SJSA1 (cell line): ENCODE measurements around the gene EFHC1. TPM values are rescaled to one million over a fixed set of nuclear protein-coding genes. Genes with fewer than 3 reads are reported as not detected.
A peak's percentile ranks its signal among the peaks of the same experiment; 100 is the strongest.
"Not testable (repeated sequence)": the region's sequence is repeated elsewhere in the genome, so short reads cannot be mapped to it uniquely, and the experiment has no call there.

ENCODE experiments used
- DNase-seq, 2 experiments: peaks; one replicate each; pipeline ENCODE4 v3.0.0-alpha.2; 2015 to 2020; ENCODE audit warnings: low spot score in 2 of 2, low read depth in 1 of 2
- H3K27ac ChIP-seq: fragments of 250-450 bp; sonication (Bioruptor Pico); 2 replicates; pipeline ENCODE4 v1.5.1; 2020; ENCODE audit warnings: mild to moderate bottlenecking, moderate library complexity
- H3K27me3 ChIP-seq: fragments of 250-450 bp; sonication (Bioruptor Pico); replicated peaks from 2 replicates; pipeline ENCODE4 v1.5.1; 2020; ENCODE audit warnings: mild to moderate bottlenecking, moderate library complexity
- H3K36me3 ChIP-seq: fragments of 250-450 bp; sonication (Bioruptor Pico); 2 replicates; pipeline ENCODE4 v1.5.1; 2020; ENCODE audit warnings: mild to moderate bottlenecking
- H3K4me1 ChIP-seq: fragments of 250-450 bp; sonication (Bioruptor Pico); replicated peaks from 2 replicates; pipeline ENCODE4 v1.6.1; 2021; ENCODE audit warnings: mild to moderate bottlenecking
- H3K4me3 ChIP-seq: fragments of 250-450 bp; sonication (Bioruptor Pico); 2 replicates; pipeline ENCODE4 v1.5.1; 2020; ENCODE audit warnings: mild to moderate bottlenecking
- H3K9me3 ChIP-seq: fragments of 250-450 bp; sonication (Bioruptor Pico); replicated peaks from 2 replicates; pipeline ENCODE4 v1.5.1; 2020; ENCODE audit warnings: mild to moderate bottlenecking
- total RNA-seq: library from RNA; depleted of rRNA; stranded (reverse); fragments of >200 nt; shearing (Covaris generic); gene quantifications from 2 replicates; pipeline ENCODE4 v1.2.3, GENCODE V29; 2014

EFHC1 gene
- total RNA-seq, 1 experiment from 2014 or later: 15.8 TPM

- no peak overlapping the region for H3K4me3 ChIP-seq
- no peak for DNase-seq
- H3K27ac ChIP-seq: no peak overlapping the region
- no peaks in the 10 kb centered on the region for H3K9me3 ChIP-seq
- H3K4me1 ChIP-seq: peaks cover 5% of the 10 kb centered on the region
- H3K36me3 ChIP-seq: no peaks in the 10 kb centered on the region
- H3K27me3 ChIP-seq: no peaks in the 10 kb centered on the region
Measured at GRCh38 chr6:52410979-52411378, 9.2 kb upstream of the EFHC1 start.

GRCh38 chr6:52411911-52412310, 8.2 kb upstream of the EFHC1 start:
- Histone ChIP-seq H3K9me3 (no peaks in the 10 kb centered on the region), H3K27ac (no peak overlapping the region), H3K4me1 (peaks cover 14% of the 10 kb centered on the region), H3K36me3 (no peaks in the 10 kb centered on the region), H3K27me3 (no peaks in the 10 kb centered on the region), H3K4me3 (no peak overlapping the region)
- no peak for DNase-seq

GRCh38 chr6:52415333-52415732, 4.8 kb upstream of the EFHC1 start:
- no peak overlapping the region for H3K4me3 ChIP-seq
- no peaks in the 10 kb centered on the region for H3K36me3 ChIP-seq
- H3K4me1 ChIP-seq: peaks cover 36% of the 10 kb centered on the region
- no peaks in the 10 kb centered on the region for H3K9me3 ChIP-seq
- H3K27me3 ChIP-seq: no peaks in the 10 kb centered on the region
- H3K27ac ChIP-seq: no peak overlapping the region
- no peak for DNase-seq

- Histone ChIP-seq H3K9me3 (no peaks in the 10 kb centered on the region), H3K36me3 (no peaks in the 10 kb centered on the region), H3K4me3 (no peak overlapping the region), H3K27ac (no peak overlapping the region), H3K27me3 (no peaks in the 10 kb centered on the region), H3K4me1 (peaks cover 43% of the 10 kb centered on the region)
- peak in 1 of 2 experiments; percentile 23 for DNase-seq
Measured at GRCh38 chr6:52415917-52416628, 4.1 kb upstream of the EFHC1 start.

GRCh38 chr6:52416629-52417151, 3.5 kb upstream of the EFHC1 start:
- peak overlapping the region; percentile 75 for H3K27ac ChIP-seq
- H3K36me3 ChIP-seq: no peaks in the 10 kb centered on the region
- H3K9me3 ChIP-seq: no peaks in the 10 kb centered on the region
- no peak overlapping the region for H3K4me3 ChIP-seq
- peak in 1 of 2 experiments; percentile 70 for DNase-seq
- H3K27me3 ChIP-seq: no peaks in the 10 kb centered on the region
- peaks cover 43% of the 10 kb centered on the region for H3K4me1 ChIP-seq

GRCh38 chr6:52417675-52418111, 2.4 kb upstream of the EFHC1 start:
- H3K36me3 ChIP-seq: no peaks in the 10 kb centered on the region
- H3K9me3 ChIP-seq: no peaks in the 10 kb centered on the region
- DNase-seq: peak; percentile 64 to 81
- peaks cover 48% of the 10 kb centered on the region for H3K4me1 ChIP-seq
- H3K27me3 ChIP-seq: no peaks in the 10 kb centered on the region
- no peak overlapping the region for H3K4me3 ChIP-seq
- peak overlapping the region; percentile 75 for H3K27ac ChIP-seq

- no peak for DNase-seq
- Histone ChIP-seq H3K36me3 (no peaks in the 10 kb centered on the region), H3K4me3 (no peak overlapping the region), H3K27me3 (no peaks in the 10 kb centered on the region), H3K4me1 (peaks cover 57% of the 10 kb centered on the region), H3K27ac (no peak overlapping the region), H3K9me3 (no peaks in the 10 kb centered on the region)
Measured at GRCh38 chr6:52418606-52419005, 1.5 kb upstream of the EFHC1 start.

GRCh38 chr6:52420668-52421358, 671 bp downstream of the EFHC1 start:
- H3K4me1 ChIP-seq: peaks cover 74% of the 10 kb centered on the region
- no peaks in the 10 kb centered on the region for H3K27me3 ChIP-seq
- no peaks in the 10 kb centered on the region for H3K9me3 ChIP-seq
- peak overlapping the region; percentile 89 for H3K27ac ChIP-seq
- peak overlapping the region; percentile 48 for H3K4me3 ChIP-seq
- no peaks in the 10 kb centered on the region for H3K36me3 ChIP-seq
- DNase-seq: no peak

- no peak overlapping the region for H3K27ac ChIP-seq
- H3K9me3 ChIP-seq: no peaks in the 10 kb centered on the region
- H3K4me3 ChIP-seq: no peak overlapping the region
- H3K4me1 ChIP-seq: peaks cover 72% of the 10 kb centered on the region
- H3K27me3 ChIP-seq: no peaks in the 10 kb centered on the region
- DNase-seq: no peak
- H3K36me3 ChIP-seq: no peaks in the 10 kb centered on the region
Measured at GRCh38 chr6:52422156-52422555, 2.0 kb downstream of the EFHC1 start.

DNA sequence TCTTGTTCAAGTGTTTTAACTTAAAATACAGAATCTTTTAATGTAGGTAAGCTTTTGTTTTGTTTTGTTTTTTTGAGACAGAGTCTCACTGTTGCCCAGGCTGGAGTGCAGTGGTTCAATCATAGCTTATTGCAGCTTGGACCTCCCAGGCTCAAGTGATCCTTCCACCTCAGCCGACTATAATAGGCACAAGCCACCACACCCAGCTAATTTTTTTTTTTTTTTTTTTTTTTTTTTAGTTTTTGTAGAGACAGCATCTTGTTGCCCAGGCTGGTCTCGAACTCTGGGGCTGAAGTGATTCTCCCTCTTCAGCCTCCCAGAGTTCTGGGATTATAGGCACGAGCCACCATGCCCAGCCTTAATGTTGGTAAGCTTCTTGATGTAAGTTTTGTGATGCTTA, 3.3 kb downstream of the EFHC1 start:
- Histone ChIP-seq H3K27ac (peak overlapping the region; percentile 94), H3K4me3 (no peak overlapping the region), H3K4me1 (peaks cover 60% of the 10 kb centered on the region), H3K27me3 (no peaks in the 10 kb centered on the region), H3K36me3 (no peaks in the 10 kb centered on the region), H3K9me3 (no peaks in the 10 kb centered on the region)
- DNase-seq: peak in 1 of 2 experiments; percentile 70

DNA sequence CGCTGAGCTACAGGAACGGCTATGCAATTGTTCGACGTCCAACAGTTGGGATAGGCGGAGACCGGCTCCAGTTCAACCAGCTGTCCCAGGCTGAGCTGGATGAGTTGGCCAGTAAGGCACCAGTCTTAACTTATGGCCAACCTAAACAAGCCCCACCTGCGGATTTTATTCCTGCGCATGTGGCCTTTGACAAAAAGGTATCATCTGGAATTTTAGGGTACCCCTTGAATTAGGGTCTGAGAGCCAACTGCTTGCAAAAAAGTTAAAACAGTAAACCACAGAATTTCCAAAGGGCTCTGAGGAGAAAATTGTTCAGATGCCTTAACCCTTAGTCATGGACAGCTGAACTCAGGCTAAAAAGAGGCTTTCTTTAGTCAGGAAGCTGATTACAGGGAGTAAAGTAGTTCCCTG, 3.8 kb downstream of the EFHC1 start:
- Histone ChIP-seq H3K9me3 (no peaks in the 10 kb centered on the region), H3K4me1 (peaks cover 60% of the 10 kb centered on the region), H3K27me3 (no peaks in the 10 kb centered on the region), H3K36me3 (no peaks in the 10 kb centered on the region), H3K4me3 (no peak overlapping the region; the same call in 1 of the 2 replicates), H3K27ac (peak overlapping the region; percentile 94)
- peak; percentile 81 to 98 for DNase-seq

DNA sequence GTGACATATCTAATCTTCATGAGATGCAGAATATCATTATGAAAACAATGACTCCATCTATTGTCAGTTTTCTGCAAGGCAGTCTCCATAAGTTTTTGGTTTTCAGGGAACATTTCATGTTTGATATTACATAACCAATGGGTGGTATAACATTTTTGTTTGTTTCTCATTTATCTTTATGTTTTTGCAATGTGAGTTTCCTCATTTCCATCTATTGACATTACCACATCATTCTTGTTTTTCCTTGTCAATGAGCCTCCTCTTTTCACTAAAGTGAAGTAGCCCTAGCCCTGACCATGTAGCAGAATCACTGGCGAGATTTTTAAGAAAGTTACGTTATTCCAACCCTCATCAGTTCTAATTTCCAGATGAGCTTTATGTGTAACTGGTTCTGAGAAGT, 4.4 kb downstream of the EFHC1 start:
- Histone ChIP-seq H3K36me3 (no peaks in the 10 kb centered on the region), H3K27ac (peak overlapping the region; percentile 94), H3K4me1 (peaks cover 56% of the 10 kb centered on the region), H3K27me3 (no peaks in the 10 kb centered on the region), H3K4me3 (no peak overlapping the region), H3K9me3 (no peaks in the 10 kb centered on the region)
- no peak for DNase-seq

DNA sequence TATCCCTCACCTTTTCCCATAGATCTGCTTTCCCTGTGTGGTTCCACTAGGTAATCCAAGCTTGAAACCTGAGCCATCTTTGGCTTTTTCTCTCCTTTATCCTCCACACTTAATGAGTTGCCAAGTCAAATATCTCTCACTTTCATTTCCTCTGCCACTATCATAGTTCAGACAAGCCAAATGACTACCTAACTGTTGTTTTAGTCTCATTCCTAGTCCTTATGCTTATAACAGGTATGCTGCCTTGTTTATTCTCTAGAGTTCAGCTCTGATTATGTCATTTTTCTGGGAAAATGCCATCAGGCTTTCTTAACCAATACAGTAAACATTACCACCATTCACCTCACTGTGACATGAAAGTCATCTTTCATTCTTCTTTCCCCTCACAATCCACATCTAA, 6.5 kb downstream of the EFHC1 start:
- Histone ChIP-seq H3K36me3 (no peaks in the 10 kb centered on the region), H3K9me3 (no peaks in the 10 kb centered on the region), H3K4me3 (no peak overlapping the region), H3K27me3 (no peaks in the 10 kb centered on the region), H3K4me1 (peaks cover 45% of the 10 kb centered on the region), H3K27ac (no peak overlapping the region)
- DNase-seq: no peak

GRCh38 chr6:52433294-52433693, 13.2 kb downstream of the EFHC1 start:
- not testable (repeated sequence) for H3K27me3 ChIP-seq, H3K9me3 ChIP-seq, H3K4me1 ChIP-seq, DNase-seq, H3K36me3 ChIP-seq, H3K27ac ChIP-seq, H3K4me3 ChIP-seq
